AG04450 (cell line): ENCODE measurements around the gene NFIA. TPM values are rescaled to one million over a fixed set of nuclear protein-coding genes. Genes with fewer than 3 reads are reported as not detected.

Experiments
- CTCF ChIA-PET: fragments of 300-600, 350-600 bp; formaldehyde crosslinking; extraction: SDS; loops from one replicate; lab custom pipeline; 2022; ENCODE audit warnings: antibody characterized with exemption, inconsistent platforms; lab: Charles Lee
- POLR2A ChIA-PET: fragments of 350-600 bp; formaldehyde crosslinking; extraction: SDS; loops from one replicate; lab custom pipeline; 2021; ENCODE audit warnings: antibody characterized with exemption, inconsistent platforms; lab: Yijun Ruan, JAX
- DNase-seq: peaks from one replicate; pipeline ENCODE4 v3.0.0-alpha.2; 2011; ENCODE audit warnings: low read depth, low spot score
- H3K27ac ChIP-seq: one replicate; pipeline ENCODE4 v1.5.1; 2012; ENCODE audit warnings: low read depth, low read length, control low read depth
- H3K27me3 ChIP-seq: one replicate; pipeline ENCODE4 v1.6.0; 2012; ENCODE audit warnings: low read length; ENCODE audit not compliant: control insufficient read depth, insufficient read depth
- H3K4me3 ChIP-seq: 2 replicates; pipeline ENCODE4 v1.5.1; 2011; ENCODE audit warnings: mild to moderate bottlenecking, low read depth, low read length, control low read depth
- H3K9me3 ChIP-seq: 2 replicates; pipeline ENCODE4 v1.5.1; 2012; ENCODE audit warnings: low read length; ENCODE audit not compliant: control insufficient read depth, insufficient read depth
- CTCF ChIP-seq: IDR thresholded peaks from 2 replicates; pipeline ENCODE4 v1.5.1; 2011; ENCODE audit warnings: low read depth, low read length, control low read depth, inconsistent platforms
- polyA plus RNA-seq: library from polyadenylated mRNA; depleted of rRNA; stranded (reverse); fragments of >200 nt; gene quantifications from 2 replicates; pipeline ENCODE4 v1.2.3, GENCODE V29; 2011

NFIA gene
- polyA plus RNA-seq, 1 experiment: 3.9 TPM

GRCh38 chr1:61204528-61204927, 122.2 kb downstream of the NFIA start:
- no peak overlapping the region for H3K27ac ChIP-seq
- H3K27me3 ChIP-seq: no peaks in the 10 kb centered on the region
- CTCF ChIA-PET: no interaction called here
- no peak for TF ChIP-seq CTCF
- H3K9me3 ChIP-seq: no peaks in the 10 kb centered on the region
- POLR2A ChIA-PET: no interaction called here
- no peak overlapping the region for H3K4me3 ChIP-seq
- no peak for DNase-seq

GRCh38 chr1:61207416-61207815, 125.1 kb downstream of the NFIA start:
- no peak for DNase-seq
- Histone ChIP-seq H3K9me3 (no peaks in the 10 kb centered on the region), H3K4me3 (no peak overlapping the region), H3K27me3 (no peaks in the 10 kb centered on the region), H3K27ac (no peak overlapping the region)
- no peak for TF ChIP-seq CTCF
- CTCF ChIA-PET: interaction anchor here (1.5 kb wide), 1 partner anchor 130 kb away, joined by 4 read pairs; no protein-coding TSS in a partner anchor
- POLR2A ChIA-PET: no interaction called here

- POLR2A ChIA-PET: no interaction called here
- H3K4me3 ChIP-seq: no peak overlapping the region
- no peak overlapping the region for H3K27ac ChIP-seq
- TF ChIP-seq CTCF: no peak
- H3K27me3 ChIP-seq: no peaks in the 10 kb centered on the region
- no peaks in the 10 kb centered on the region for H3K9me3 ChIP-seq
- DNase-seq: no peak
- CTCF ChIA-PET: interaction anchor here (0.6 to 1.5 kb wide), 2 partner anchors 86 to 129 kb away, joined by 3 to 4 read pairs; no protein-coding TSS in a partner anchor
These were observed 125.8 kb downstream of the NFIA start for GRCh38 chr1:61208172-61208571.

- no peak overlapping the region for H3K4me3 ChIP-seq
- ChIA-PET POLR2A (no interaction called here), CTCF (interaction anchor here (0.6 kb wide), 1 partner anchor 86 kb away, joined by 3 read pairs; no protein-coding TSS in a partner anchor)
- no peak for TF ChIP-seq CTCF
- no peaks in the 10 kb centered on the region for H3K27me3 ChIP-seq
- no peaks in the 10 kb centered on the region for H3K9me3 ChIP-seq
- no peak for DNase-seq
- H3K27ac ChIP-seq: no peak overlapping the region
These were observed 126.5 kb downstream of the NFIA start for GRCh38 chr1:61208831-61209230.

GRCh38 chr1:61210435-61211154, 128.2 kb downstream of the NFIA start:
- no peaks in the 10 kb centered on the region for H3K27me3 ChIP-seq

More at GRCh38 chr1:61210435-61211154, 128.2 kb downstream of the NFIA start:
- CTCF ChIA-PET: no interaction called here
- Histone ChIP-seq H3K9me3 (no peaks in the 10 kb centered on the region), H3K4me3 (no peak overlapping the region), H3K27ac (no peak overlapping the region)
- TF ChIP-seq CTCF: no peak
- no peak for DNase-seq
- POLR2A ChIA-PET: no interaction called here
